Measurements from ENCODE around the gene CDH18. TPM values are rescaled to one million over a fixed set of nuclear protein-coding genes. Genes with fewer than 3 reads are reported as not detected.

CDH18 gene
- total and polyA plus RNA-seq, 2 of the 4 experiments (the other 2 are of a cell fraction), result 0.24 to 1.1 TPM

DNA sequence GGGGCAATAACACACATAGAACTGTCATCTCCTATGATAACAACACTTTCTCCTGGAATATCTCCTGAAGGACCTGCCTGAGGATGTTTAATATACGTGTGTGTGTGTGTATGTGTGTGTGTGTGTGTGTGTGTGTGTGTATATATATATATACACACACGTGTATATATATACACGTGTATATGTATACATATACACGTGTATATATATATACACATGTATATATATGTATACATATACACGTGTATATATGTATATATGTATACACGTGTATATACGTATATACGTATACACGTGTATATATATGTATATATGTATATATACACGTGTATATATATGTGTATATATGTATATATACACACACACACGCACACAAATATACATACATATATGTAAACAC, 27.5 kb downstream of the CDH18 start:
- no peak overlapping the region for H3K4ac ChIP-seq (ENCODE audit: low read depth, low read length)
- no peak overlapping the region for H2BK120ac ChIP-seq (ENCODE audit: low read depth, low read length)
- H3K56ac ChIP-seq (ENCODE audit: extremely low read depth, insufficient read depth, low read length), result no peak overlapping the region
- H4K5ac ChIP-seq (ENCODE audit: low read depth, low read length), result no peak overlapping the region
- no peak overlapping the region for H3K4me3 ChIP-seq (ENCODE audit: insufficient read depth, low read depth, low read length)
- ATAC-seq (ENCODE audit: low read depth) (no peak), DNase-seq (no peak)
- TF ChIP-seq NFE2L2 (IDR thresholded peaks at IDR 0.05; ENCODE audit: low read depth, low read length) (no peak), RFX5 (IDR thresholded peaks at IDR 0.05; ENCODE audit: low read depth, low read length) (no peak), FOS (IDR thresholded peaks at IDR 0.05; ENCODE audit: low read depth, low read length) (no peak), RCOR1 (IDR thresholded peaks at IDR 0.05; ENCODE audit: insufficient replicate concordance, low read length) (no peak), RAD21 (IDR thresholded peaks at IDR 0.05; ENCODE audit: low read length) (no peak), MAZ (IDR thresholded peaks at IDR 0.05; ENCODE audit: borderline replicate concordance, low read depth, low read length) (no peak)
- TF ChIP-seq, protein P1, sequence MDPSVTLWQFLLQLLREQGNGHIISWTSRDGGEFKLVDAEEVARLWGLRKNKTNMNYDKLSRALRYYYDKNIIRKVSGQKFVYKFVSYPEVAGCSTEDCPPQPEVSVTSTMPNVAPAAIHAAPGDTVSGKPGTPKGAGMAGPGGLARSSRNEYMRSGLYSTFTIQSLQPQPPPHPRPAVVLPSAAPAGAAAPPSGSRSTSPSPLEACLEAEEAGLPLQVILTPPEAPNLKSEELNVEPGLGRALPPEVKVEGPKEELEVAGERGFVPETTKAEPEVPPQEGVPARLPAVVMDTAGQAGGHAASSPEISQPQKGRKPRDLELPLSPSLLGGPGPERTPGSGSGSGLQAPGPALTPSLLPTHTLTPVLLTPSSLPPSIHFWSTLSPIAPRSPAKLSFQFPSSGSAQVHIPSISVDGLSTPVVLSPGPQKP (IDR thresholded peaks at IDR 0.05; ENCODE audit: borderline replicate concordance, low read depth, low read length), result no peak
- TF ChIP-seq, protein P2, sequence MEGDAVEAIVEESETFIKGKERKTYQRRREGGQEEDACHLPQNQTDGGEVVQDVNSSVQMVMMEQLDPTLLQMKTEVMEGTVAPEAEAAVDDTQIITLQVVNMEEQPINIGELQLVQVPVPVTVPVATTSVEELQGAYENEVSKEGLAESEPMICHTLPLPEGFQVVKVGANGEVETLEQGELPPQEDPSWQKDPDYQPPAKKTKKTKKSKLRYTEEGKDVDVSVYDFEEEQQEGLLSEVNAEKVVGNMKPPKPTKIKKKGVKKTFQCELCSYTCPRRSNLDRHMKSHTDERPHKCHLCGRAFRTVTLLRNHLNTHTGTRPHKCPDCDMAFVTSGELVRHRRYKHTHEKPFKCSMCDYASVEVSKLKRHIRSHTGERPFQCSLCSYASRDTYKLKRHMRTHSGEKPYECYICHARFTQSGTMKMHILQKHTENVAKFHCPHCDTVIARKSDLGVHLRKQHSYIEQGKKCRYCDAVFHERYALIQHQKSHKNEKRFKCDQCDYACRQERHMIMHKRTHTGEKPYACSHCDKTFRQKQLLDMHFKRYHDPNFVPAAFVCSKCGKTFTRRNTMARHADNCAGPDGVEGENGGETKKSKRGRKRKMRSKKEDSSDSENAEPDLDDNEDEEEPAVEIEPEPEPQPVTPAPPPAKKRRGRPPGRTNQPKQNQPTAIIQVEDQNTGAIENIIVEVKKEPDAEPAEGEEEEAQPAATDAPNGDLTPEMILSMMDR (conservative IDR thresholded peaks at IDR 0.05; ENCODE audit: low read depth, low read length), result no peak
- no peaks in the 10 kb centered on the region for H3K79me1 ChIP-seq (ENCODE audit: low read depth in 1 of 2, low read length in 2 of 2)
- no peaks in the 10 kb centered on the region for H4K20me1 ChIP-seq (ENCODE audit: insufficient read depth, low read length)
- no peaks in the 10 kb centered on the region for H3K9me1 ChIP-seq (ENCODE audit: insufficient read depth, low read length)
- dilution Hi-C loops (cut with HindIII; ENCODE audit: low sequenced_read_pairs, unreplicated experiment) (no loop called here), intact Hi-C loops (cut with micrococcal nuclease) (no loop called here), in situ Hi-C loops (cut with MboI; ENCODE audit: low sequenced_read_pairs) (no loop called here)
- no peak overlapping the region for H3K23ac ChIP-seq (ENCODE audit: low read depth, low read length)
- H4K91ac ChIP-seq (ENCODE audit: insufficient read depth, low read depth, low read length), result no peak overlapping the region
- H2BK20ac ChIP-seq (ENCODE audit: low read depth, low read length), result no peak overlapping the region
- H3K14ac ChIP-seq (replicated peaks; ENCODE audit: low read depth, low read length), result no peak overlapping the region
- H2BK15ac ChIP-seq (ENCODE audit: low read depth, low read length), result no peak overlapping the region
- H2BK5ac ChIP-seq (ENCODE audit: low read depth, low read length, poor library complexity, severe bottlenecking), result no peak overlapping the region
- H3K4me2 ChIP-seq (ENCODE audit: low read depth, low read length), result no peak overlapping the region
- CTCF ChIA-PET, result no interaction called here
- no peaks in the 10 kb centered on the region for H3K27me3 ChIP-seq (ENCODE audit: control insufficient read depth, insufficient read depth, low read length)
- H3K27ac ChIP-seq (ENCODE audit: insufficient read depth, low read length), result no peak overlapping the region
- H3K9ac ChIP-seq (ENCODE audit: low read depth, low read length), result no peak overlapping the region
- H3K9me3 ChIP-seq (ENCODE audit: control insufficient read depth, insufficient read depth, low read length), result no peaks in the 10 kb centered on the region
- H4K8ac ChIP-seq (ENCODE audit: low read depth in 2 of 2, low read length in 2 of 2), result no peak overlapping the region
- POLR2A ChIA-PET (ENCODE audit: unreplicated experiment), result no interaction called here
- no TSS peak for BruUV-seq (replicated peaks)
- H3K4me1 ChIP-seq (ENCODE audit: control insufficient read depth, insufficient read depth, low read length), result no peaks in the 10 kb centered on the region
- H2AK9ac ChIP-seq (replicated peaks; ENCODE audit: low read depth, low read length, poor library complexity), result no peak overlapping the region
- H2AFZ ChIP-seq (replicated peaks; ENCODE audit: low read length, poor library complexity), result no peak overlapping the region
- H3K18ac ChIP-seq (ENCODE audit: low read depth, low read length), result no peak overlapping the region
- no peaks in the 10 kb centered on the region for H3K36me3 ChIP-seq (ENCODE audit: control insufficient read depth, insufficient read depth, low read length)
- H2AK5ac ChIP-seq (ENCODE audit: low read depth, low read length), result no peak overlapping the region
- WGBS, 2 experiments (ENCODE audit: extremely low coverage in 2 of 2, insufficient read length in 1 of 2), result no CpG with 5 or more reads among the region's 11 CpGs
